CD8-positive, alpha-beta memory T cell (primary cell): ENCODE measurements around the gene TRPM3. TPM values are rescaled to one million over a fixed set of nuclear protein-coding genes. Genes with fewer than 3 reads are reported as not detected.

Experiments
- CTCF ChIA-PET: fragments of 350-600 bp; sonication (Branson Sonifier 250); formaldehyde crosslinking; loops from one replicate; lab custom pipeline; 2021; ENCODE audit warnings: antibody characterized with exemption; lab: Charles Lee
- POLR2A ChIA-PET: fragments of 350-600 bp; sonication (Branson Sonifier 250); formaldehyde crosslinking; loops from one replicate; lab custom pipeline; 2021; ENCODE audit warnings: antibody characterized with exemption; lab: Charles Lee
- DNase-seq, 5 donors: peaks; one replicate each; pipeline versions ENCODE4 v3.0.0 to v3.0.0-alpha.2; 2020 to 2022; ENCODE audit warnings: mixed read lengths in 1 of 5
- H3K27ac ChIP-seq: one replicate; pipeline ENCODE4 v1.7.0; 2013; ENCODE audit warnings: low read depth, mild to moderate bottlenecking, low read length, moderate library complexity
- H3K27me3 ChIP-seq: 2 replicates; pipeline ENCODE4 v1.7.0; 2013; ENCODE audit warnings: low read length, mild to moderate bottlenecking; ENCODE audit not compliant: insufficient read depth, poor library complexity, severe bottlenecking
- H3K36me3 ChIP-seq: 2 replicates; pipeline ENCODE4 v1.7.0; 2013; ENCODE audit warnings: mild to moderate bottlenecking, low read length, moderate library complexity; ENCODE audit not compliant: insufficient read depth
- H3K4me1 ChIP-seq: 2 replicates; pipeline ENCODE4 v1.7.0; 2013; ENCODE audit warnings: mild to moderate bottlenecking, low read length, moderate library complexity; ENCODE audit not compliant: insufficient read depth
- H3K4me3 ChIP-seq: 2 replicates; pipeline ENCODE4 v1.7.0; 2013; ENCODE audit warnings: mild to moderate bottlenecking, low read length
- H3K9me3 ChIP-seq: 2 replicates; pipeline ENCODE4 v1.7.0; 2013; ENCODE audit warnings: mild to moderate bottlenecking, low read length
- H3K27ac Mint-ChIP-seq, 8 donors: one replicate each; pipeline ENCODE4 v1.8.0; 2020 to 2021; ENCODE audit warnings: mixed read lengths in 8 of 8, mild to moderate bottlenecking in 6 of 8, inconsistent platforms in 3 of 8, moderate library complexity in 3 of 8
- H3K27me3 Mint-ChIP-seq, 2 donors: one replicate each; pipeline ENCODE4 v1.8.0; 2020 to 2021; ENCODE audit warnings: mixed read lengths in 2 of 2, mild to moderate bottlenecking in 1 of 2, moderate library complexity in 1 of 2
- H3K36me3 Mint-ChIP-seq, 3 donors: one replicate each; pipeline ENCODE4 v1.8.0; 2020 to 2021; ENCODE audit warnings: mixed read lengths in 3 of 3, inconsistent platforms in 1 of 3, mild to moderate bottlenecking in 1 of 3
- H3K4me1 Mint-ChIP-seq, 3 donors: one replicate each; pipeline ENCODE4 v1.8.0; 2020 to 2021; ENCODE audit warnings: mixed read lengths in 3 of 3, inconsistent platforms in 1 of 3, mild to moderate bottlenecking in 1 of 3
- H3K4me3 Mint-ChIP-seq, 7 donors: one replicate each; pipeline ENCODE4 v1.8.0; 2020 to 2021; ENCODE audit warnings: mixed read lengths in 7 of 7, mild to moderate bottlenecking in 6 of 7, moderate library complexity in 4 of 7, inconsistent platforms in 2 of 7
- H3K9me3 Mint-ChIP-seq, 5 donors: one replicate each; pipeline ENCODE4 v1.8.0; 2020 to 2022; ENCODE audit warnings: mixed read lengths in 5 of 5, mild to moderate bottlenecking in 3 of 5, moderate library complexity in 2 of 5, inconsistent platforms in 1 of 5
- polyA plus RNA-seq: library from polyadenylated mRNA; unstranded; fragments of 300-500 nt; fragmentation: Illumina TruSeq; gene quantifications from one replicate; pipeline ENCODE4 v1.2.3, GENCODE V29; 2021
- total RNA-seq, 2 experiments: library from RNA; stranded (reverse); gene quantifications; one replicate each; pipeline ENCODE4 v1.2.3, GENCODE V29; 2021

The TRPM3 gene
- total and polyA plus RNA-seq, 3 experiments from 2014 or later, result not detected

- ChIA-PET CTCF (no interaction called here), POLR2A (no interaction called here)
- H3K27ac ChIP-seq, result no peak overlapping the region
- no peak for DNase-seq
- no peak overlapping the region for H3K4me3 Mint-ChIP-seq
- H3K27me3 Mint-ChIP-seq, result peaks cover 0 to 3% of the 10 kb centered on the region in 2 donors
- no peak overlapping the region for H3K4me3 ChIP-seq
- peaks cover 0 to 16% (median 4%) of the 10 kb centered on the region in 3 donors for H3K36me3 Mint-ChIP-seq
- H3K9me3 Mint-ChIP-seq, result peaks cover 4 to 8% (median 7%) of the 10 kb centered on the region in 5 donors
- peak overlapping the region in 3 of 8 donors; percentile 16 to 69 (median 33) for H3K27ac Mint-ChIP-seq
- H3K4me1 ChIP-seq, result no peaks in the 10 kb centered on the region
- peaks cover 3 to 11% (median 10%) of the 10 kb centered on the region in 3 donors for H3K4me1 Mint-ChIP-seq
- H3K9me3 ChIP-seq, result no peaks in the 10 kb centered on the region
- no peaks in the 10 kb centered on the region for H3K27me3 ChIP-seq
- no peaks in the 10 kb centered on the region for H3K36me3 ChIP-seq
Measured at GRCh38 chr9:70519912-70520724, 601.3 kb downstream of the TRPM3 start.

- Histone ChIP-seq H3K9me3 (no peaks in the 10 kb centered on the region), H3K4me1 (no peaks in the 10 kb centered on the region), H3K27ac (no peak overlapping the region), H3K4me3 (no peak overlapping the region), H3K27me3 (no peaks in the 10 kb centered on the region), H3K36me3 (no peaks in the 10 kb centered on the region)
- Mint-ChIP-seq H3K4me1 (peaks cover 3 to 11% (median 10%) of the 10 kb centered on the region in 3 donors), H3K27ac (no peak overlapping the region), H3K36me3 (peaks cover 0 to under 1% (median 0%) of the 10 kb centered on the region in 3 donors), H3K4me3 (no peak overlapping the region), H3K9me3 (no peaks in the 10 kb centered on the region), H3K27me3 (no peaks in the 10 kb centered on the region)
- no peak for DNase-seq
- CTCF ChIA-PET, result no interaction called here
- POLR2A ChIA-PET, result no interaction called here
Measured at GRCh38 chr9:70517926-70518610, 603.4 kb downstream of the TRPM3 start.

- no peak overlapping the region for H3K4me3 ChIP-seq
- H3K9me3 Mint-ChIP-seq, result peaks cover 0 to 8% (median 4%) of the 10 kb centered on the region in 5 donors
- no peak overlapping the region for H3K4me3 Mint-ChIP-seq
- no peak overlapping the region for H3K27ac ChIP-seq
- no peaks in the 10 kb centered on the region for H3K36me3 ChIP-seq
- ChIA-PET POLR2A (interaction anchor here (0.7 kb wide), 1 partner anchor 75 kb away, joined by 4 read pairs; no protein-coding TSS in a partner anchor), CTCF (interaction anchor here (1.3 kb wide), 1 partner anchor 9 kb away, joined by 3 read pairs; no protein-coding TSS in a partner anchor)
- no peaks in the 10 kb centered on the region for H3K27me3 Mint-ChIP-seq
- peaks cover 0 to 12% (median 0%) of the 10 kb centered on the region in 3 donors for H3K36me3 Mint-ChIP-seq
- no peak overlapping the region for H3K27ac Mint-ChIP-seq
- no peaks in the 10 kb centered on the region for H3K9me3 ChIP-seq
- DNase-seq, result no peak
- no peaks in the 10 kb centered on the region for H3K4me1 ChIP-seq
- no peaks in the 10 kb centered on the region for H3K4me1 Mint-ChIP-seq
- no peaks in the 10 kb centered on the region for H3K27me3 ChIP-seq
Measured at GRCh38 chr9:70514273-70514672, 607.1 kb downstream of the TRPM3 start.

- CTCF ChIA-PET, result no interaction called here
- H3K9me3 Mint-ChIP-seq, result peaks cover 0 to 8% (median 4%) of the 10 kb centered on the region in 5 donors
Measured at GRCh38 chr9:70511858-70512257, 609.6 kb downstream of the TRPM3 start.

GRCh38 chr9:70510157-70510770 lies 611.2 kb downstream of the TRPM3 start:
- no peak for DNase-seq
- peaks cover 0 to 8% (median 4%) of the 10 kb centered on the region in 5 donors for H3K9me3 Mint-ChIP-seq
- H3K27ac Mint-ChIP-seq, result no peak overlapping the region
- CTCF ChIA-PET, result interaction anchor here (0.7 to 1.1 kb wide), 3 partner anchors 10 to 201 kb away, joined by 3 to 5 read pairs (median 3); no protein-coding TSS in a partner anchor
- H3K27ac ChIP-seq, result no peak overlapping the region
- H3K36me3 Mint-ChIP-seq, result peaks cover 0 to 12% (median 0%) of the 10 kb centered on the region in 3 donors
- H3K4me3 Mint-ChIP-seq, result no peak overlapping the region
- POLR2A ChIA-PET, result no interaction called here
- no peak overlapping the region for H3K4me3 ChIP-seq
- H3K4me1 Mint-ChIP-seq, result no peaks in the 10 kb centered on the region
- H3K27me3 ChIP-seq, result no peaks in the 10 kb centered on the region
- H3K9me3 ChIP-seq, result no peaks in the 10 kb centered on the region
- H3K27me3 Mint-ChIP-seq, result peaks cover 0 to 1% of the 10 kb centered on the region in 2 donors
- H3K4me1 ChIP-seq, result no peaks in the 10 kb centered on the region
- H3K36me3 ChIP-seq, result no peaks in the 10 kb centered on the region

More at GRCh38 chr9:70511858-70512257, 609.6 kb downstream of the TRPM3 start:
- no peak overlapping the region for H3K27ac ChIP-seq
- no peaks in the 10 kb centered on the region for H3K36me3 ChIP-seq
- no peak for DNase-seq
- no peaks in the 10 kb centered on the region for H3K4me1 ChIP-seq
- Mint-ChIP-seq H3K36me3 (peaks cover 0 to 12% (median 0%) of the 10 kb centered on the region in 3 donors), H3K27ac (no peak overlapping the region), H3K27me3 (peaks cover 0 to 1% of the 10 kb centered on the region in 2 donors), H3K4me1 (no peaks in the 10 kb centered on the region), H3K4me3 (no peak overlapping the region)
- no peaks in the 10 kb centered on the region for H3K9me3 ChIP-seq
- H3K27me3 ChIP-seq, result no peaks in the 10 kb centered on the region
- no peak overlapping the region for H3K4me3 ChIP-seq
- POLR2A ChIA-PET, result no interaction called here

- no peak overlapping the region for H3K27ac Mint-ChIP-seq
- peaks cover 0 to 9% (median 0%) of the 10 kb centered on the region in 3 donors for H3K36me3 Mint-ChIP-seq
- Histone ChIP-seq H3K4me3 (no peak overlapping the region), H3K4me1 (no peaks in the 10 kb centered on the region), H3K36me3 (no peaks in the 10 kb centered on the region), H3K27ac (no peak overlapping the region), H3K27me3 (no peaks in the 10 kb centered on the region), H3K9me3 (no peaks in the 10 kb centered on the region)
- no peak for DNase-seq
- H3K4me3 Mint-ChIP-seq, result no peak overlapping the region
- H3K4me1 Mint-ChIP-seq, result no peaks in the 10 kb centered on the region
- peaks cover 0 to 1% of the 10 kb centered on the region in 2 donors for H3K27me3 Mint-ChIP-seq
- POLR2A ChIA-PET, result no interaction called here
- H3K9me3 Mint-ChIP-seq, result peaks cover 0 to 8% (median 4%) of the 10 kb centered on the region in 5 donors
- CTCF ChIA-PET, result no interaction called here
Measured at GRCh38 chr9:70506159-70506558, 615.3 kb downstream of the TRPM3 start.

- Histone ChIP-seq H3K27ac (no peak overlapping the region), H3K4me1 (no peaks in the 10 kb centered on the region), H3K9me3 (no peaks in the 10 kb centered on the region), H3K27me3 (no peaks in the 10 kb centered on the region), H3K36me3 (no peaks in the 10 kb centered on the region), H3K4me3 (no peak overlapping the region)
- DNase-seq, result no peak
- Mint-ChIP-seq H3K4me1 (no peaks in the 10 kb centered on the region), H3K27ac (no peak overlapping the region), H3K4me3 (no peak overlapping the region), H3K36me3 (peaks cover 0 to 2% (median 0%) of the 10 kb centered on the region in 3 donors), H3K27me3 (peaks cover 0 to 1% of the 10 kb centered on the region in 2 donors), H3K9me3 (peaks cover 0 to 1% (median under 1%) of the 10 kb centered on the region in 5 donors)
- ChIA-PET POLR2A (no interaction called here), CTCF (interaction anchor here (1.0 kb wide), 1 partner anchor 9 kb away, joined by 3 read pairs; no protein-coding TSS in a partner anchor)
Measured at GRCh38 chr9:70504834-70505233, 616.6 kb downstream of the TRPM3 start.
